Effector memory CD8-positive, alpha-beta T cell (primary cell): ENCODE measurements around the gene VGLL4.

Experiments
- ATAC-seq: fragments of 150-1000 bp; cut with Tn5 transposase; replicated peaks from 2 replicates; pipeline ENCODE4 v1.10.0; 2021; ENCODE audit warnings: mild to moderate bottlenecking, moderate library complexity
- DNase-seq, 3 experiments: peaks; one replicate each; pipeline ENCODE4 v3.0.0; 2021
- H3K27ac Mint-ChIP-seq, 2 donors: one replicate each; pipeline ENCODE4 v1.8.0; 2022; ENCODE audit warnings: mild to moderate bottlenecking in 2 of 2, mixed read lengths in 2 of 2, moderate library complexity in 2 of 2
- H3K27me3 Mint-ChIP-seq, 2 donors: one replicate each; pipeline ENCODE4 v1.8.0; 2022; ENCODE audit warnings: mixed read lengths in 2 of 2
- H3K36me3 Mint-ChIP-seq: one replicate; pipeline ENCODE4 v1.8.0; 2022; ENCODE audit warnings: mild to moderate bottlenecking, moderate library complexity, mixed read lengths; ENCODE audit not compliant: insufficient read depth
- H3K4me1 Mint-ChIP-seq, 2 donors: one replicate each; pipeline ENCODE4 v1.8.0; 2022; ENCODE audit warnings: low read depth in 2 of 2, mixed read lengths in 2 of 2
- H3K4me3 Mint-ChIP-seq, 2 donors: one replicate each; pipeline ENCODE4 v1.8.0; 2022; ENCODE audit warnings: mild to moderate bottlenecking in 2 of 2, mixed read lengths in 2 of 2, moderate library complexity in 2 of 2
- H3K9me3 Mint-ChIP-seq, 2 donors: one replicate each; pipeline ENCODE4 v1.8.0; 2022; ENCODE audit warnings: mixed read lengths in 2 of 2

Gene VGLL4

GRCh38 chr3:11565072-11565471, 78.6 kb downstream of the VGLL4 start:
- Mint-ChIP-seq H3K36me3 (peaks cover 26% of the 10 kb centered on the region), H3K4me1 (peaks cover 11 to 14% of the 10 kb centered on the region in 2 donors), H3K27ac (peak overlapping the region in 1 of 2 donors; percentile 38), H3K27me3 (no peaks in the 10 kb centered on the region), H3K9me3 (no peaks in the 10 kb centered on the region), H3K4me3 (no peak overlapping the region)
- ATAC-seq (no peak), DNase-seq (no peak)

- peaks cover 9 to 16% of the 10 kb centered on the region in 2 donors for H3K4me1 Mint-ChIP-seq
- H3K4me3 Mint-ChIP-seq, result no peak overlapping the region
- H3K27me3 Mint-ChIP-seq, result no peaks in the 10 kb centered on the region
- peaks cover 26% of the 10 kb centered on the region for H3K36me3 Mint-ChIP-seq
- ATAC-seq (no peak), DNase-seq (no peak)
- H3K27ac Mint-ChIP-seq, result peak overlapping the region in 1 of 2 donors; percentile 67
- no peaks in the 10 kb centered on the region for H3K9me3 Mint-ChIP-seq
Measured at GRCh38 chr3:11564577-11565001, 79.1 kb downstream of the VGLL4 start.

- Mint-ChIP-seq H3K27ac (peak overlapping the region in 1 of 2 donors; percentile 67), H3K4me1 (peaks cover 4 to 16% of the 10 kb centered on the region in 2 donors), H3K4me3 (no peak overlapping the region), H3K9me3 (no peaks in the 10 kb centered on the region), H3K36me3 (peaks cover 23% of the 10 kb centered on the region), H3K27me3 (no peaks in the 10 kb centered on the region)
- ATAC-seq (no peak), DNase-seq (no peak)
Measured at GRCh38 chr3:11563865-11564185, 79.9 kb downstream of the VGLL4 start.

GRCh38 chr3:11563159-11563864, 80.4 kb downstream of the VGLL4 start:
- H3K4me3 Mint-ChIP-seq, result no peak overlapping the region
- H3K27ac Mint-ChIP-seq, result peak overlapping the region in 1 of 2 donors; percentile 67
- peaks cover 4 to 16% of the 10 kb centered on the region in 2 donors for H3K4me1 Mint-ChIP-seq
- H3K27me3 Mint-ChIP-seq, result no peaks in the 10 kb centered on the region
- H3K9me3 Mint-ChIP-seq, result no peaks in the 10 kb centered on the region
- peaks cover 23% of the 10 kb centered on the region for H3K36me3 Mint-ChIP-seq
- ATAC-seq (no peak), DNase-seq (no peak)

- H3K9me3 Mint-ChIP-seq, result no peaks in the 10 kb centered on the region
- H3K36me3 Mint-ChIP-seq, result peaks cover 23% of the 10 kb centered on the region
- DNase-seq, result no peak
- no peak overlapping the region for H3K4me3 Mint-ChIP-seq
- H3K27ac Mint-ChIP-seq, result no peak overlapping the region
- H3K27me3 Mint-ChIP-seq, result no peaks in the 10 kb centered on the region
- ATAC-seq, result no peak
- peaks cover 4 to 11% of the 10 kb centered on the region in 2 donors for H3K4me1 Mint-ChIP-seq
Measured at GRCh38 chr3:11562277-11562881, 81.3 kb downstream of the VGLL4 start.

GRCh38 chr3:11560746-11561145, 83.0 kb downstream of the VGLL4 start:
- Mint-ChIP-seq H3K4me3 (no peak overlapping the region), H3K9me3 (no peaks in the 10 kb centered on the region), H3K4me1 (peaks cover 7 to 10% of the 10 kb centered on the region in 2 donors), H3K27ac (peak overlapping the region; percentile 59 to 75), H3K27me3 (no peaks in the 10 kb centered on the region), H3K36me3 (peaks cover 34% of the 10 kb centered on the region)
- ATAC-seq (no peak), DNase-seq (no peak)

GRCh38 chr3:11559816-11560633, 83.7 kb downstream of the VGLL4 start:
- ATAC-seq (no peak), DNase-seq (no peak)
- Mint-ChIP-seq H3K27me3 (no peaks in the 10 kb centered on the region), H3K9me3 (no peaks in the 10 kb centered on the region), H3K36me3 (peaks cover 34% of the 10 kb centered on the region), H3K4me3 (no peak overlapping the region), H3K4me1 (peaks cover 7 to 10% of the 10 kb centered on the region in 2 donors), H3K27ac (peak overlapping the region; percentile 59 to 75)

GRCh38 chr3:11558918-11559815, 84.5 kb downstream of the VGLL4 start:
- H3K4me1 Mint-ChIP-seq, result peaks cover 7 to 10% of the 10 kb centered on the region in 2 donors
- DNase-seq (no peak), ATAC-seq (no peak)
- peaks cover 40% of the 10 kb centered on the region for H3K36me3 Mint-ChIP-seq
- H3K27ac Mint-ChIP-seq, result peak overlapping the region in 1 of 2 donors; percentile 75
- no peaks in the 10 kb centered on the region for H3K9me3 Mint-ChIP-seq
- no peaks in the 10 kb centered on the region for H3K27me3 Mint-ChIP-seq
- H3K4me3 Mint-ChIP-seq, result no peak overlapping the region

- Mint-ChIP-seq H3K9me3 (no peaks in the 10 kb centered on the region), H3K27me3 (no peaks in the 10 kb centered on the region), H3K4me3 (no peak overlapping the region), H3K36me3 (peaks cover 34% of the 10 kb centered on the region), H3K4me1 (peaks cover 3 to 7% of the 10 kb centered on the region in 2 donors), H3K27ac (peak overlapping the region in 1 of 2 donors; percentile 19)
- DNase-seq (no peak), ATAC-seq (no peak)
Measured at GRCh38 chr3:11558411-11558903, 85.3 kb downstream of the VGLL4 start.

GRCh38 chr3:11558002-11558401, 85.7 kb downstream of the VGLL4 start:
- H3K27ac Mint-ChIP-seq, result peak overlapping the region; percentile 19 to 62
- H3K27me3 Mint-ChIP-seq, result no peaks in the 10 kb centered on the region
- H3K36me3 Mint-ChIP-seq, result peaks cover 34% of the 10 kb centered on the region
- peaks cover 3 to 6% of the 10 kb centered on the region in 2 donors for H3K4me1 Mint-ChIP-seq
- no peaks in the 10 kb centered on the region for H3K9me3 Mint-ChIP-seq
- ATAC-seq, result no peak
- H3K4me3 Mint-ChIP-seq, result no peak overlapping the region
- no peak for DNase-seq

GRCh38 chr3:11556851-11557644, 86.7 kb downstream of the VGLL4 start:
- H3K27ac Mint-ChIP-seq, result peak overlapping the region; percentile 19 to 62
- H3K4me1 Mint-ChIP-seq, result peaks cover 3 to 13% of the 10 kb centered on the region in 2 donors
- no peak overlapping the region for H3K4me3 Mint-ChIP-seq
- ATAC-seq, result no peak
- DNase-seq, result no peak
- H3K27me3 Mint-ChIP-seq, result no peaks in the 10 kb centered on the region
- H3K9me3 Mint-ChIP-seq, result no peaks in the 10 kb centered on the region
- H3K36me3 Mint-ChIP-seq, result peaks cover 32% of the 10 kb centered on the region

GRCh38 chr3:11555881-11556633, 87.7 kb downstream of the VGLL4 start:
- DNase-seq (no peak), ATAC-seq (no peak)
- H3K36me3 Mint-ChIP-seq, result peaks cover 29% of the 10 kb centered on the region
- no peak overlapping the region for H3K4me3 Mint-ChIP-seq
- H3K27ac Mint-ChIP-seq, result peak overlapping the region in 1 of 2 donors; percentile 41
- H3K4me1 Mint-ChIP-seq, result peaks cover 3 to 15% of the 10 kb centered on the region in 2 donors
- no peaks in the 10 kb centered on the region for H3K9me3 Mint-ChIP-seq
- no peaks in the 10 kb centered on the region for H3K27me3 Mint-ChIP-seq
